K562 (cell line): Measurements from ENCODE around the gene MTG1. TPM values are rescaled to one million over a fixed set of nuclear protein-coding genes. Genes with fewer than 3 reads are reported as not detected.

Source experiments
- CBX2 ChIP-seq: fragments of 200-600 bp; sonication (generic); IDR thresholded peaks from one replicate; pipeline ENCODE4 v1.6.1; 2012; ENCODE audit warnings: mild to moderate bottlenecking, low read length, inconsistent platforms; ENCODE audit not compliant: insufficient read depth, poor library complexity, severe bottlenecking
- CTBP1 ChIP-seq: fragments of 450-650 bp; IDR thresholded peaks from 2 replicates; pipeline ENCODE4 v1.6.1; 2016; ENCODE audit warnings: borderline replicate concordance
- HINFP ChIP-seq: fragments of 450-650 bp; conservative IDR thresholded peaks from 2 replicates; pipeline ENCODE4 v1.6.1; 2016; ENCODE audit warnings: missing genetic modification characterization, low read depth, mild to moderate bottlenecking, control low read depth, missing compliant biosample characterization
- ID3 ChIP-seq, 2 experiments: fragments of 250-450 bp in 1 of 2; fragments of 450-650 bp in 1 of 2; sonication (Bioruptor Pico) in 1 of 2; IDR thresholded peaks; 2 replicates each; pipeline versions ENCODE4 v1.6.1 to v1.8.0; 2016 to 2021; ENCODE audit warnings: mild to moderate bottlenecking in 2 of 2, moderate library complexity in 2 of 2, missing compliant biosample characterization in 1 of 2, missing genetic modification characterization in 1 of 2
- KAT8 ChIP-seq: fragments of 450-650 bp; IDR thresholded peaks from 2 replicates; pipeline ENCODE4 v1.6.1; 2016; ENCODE audit warnings: low read depth, mild to moderate bottlenecking
- NRF1 ChIP-seq, 2 experiments: fragments of 450-650 bp; IDR thresholded peaks in 1 of 2; conservative IDR thresholded peaks in 1 of 2; 2 replicates each; pipeline ENCODE4 v1.6.1; 2014; ENCODE audit warnings: mild to moderate bottlenecking in 2 of 2
- PCBP2 ChIP-seq: fragments of 200-400 bp; formaldehyde crosslinking; IDR thresholded peaks from 2 replicates; pipeline ENCODE4 v1.6.1; 2018; ENCODE audit warnings: low read length, low read depth, mild to moderate bottlenecking, moderate library complexity; ENCODE audit not compliant: poor library complexity, severe bottlenecking
- U2AF1 ChIP-seq: fragments of 200-400 bp; formaldehyde crosslinking; optimal IDR thresholded peaks from 2 replicates; pipeline ENCODE3; 2017; ENCODE audit warnings: mild to moderate bottlenecking, low read depth, low read length, moderate library complexity
- VEZF1 ChIP-seq: fragments of 200-800 bp; sonication (Bioruptor generic); IDR thresholded peaks from 2 replicates; pipeline ENCODE4 v1.6.1; 2017; ENCODE audit warnings: missing genetic modification characterization, missing compliant biosample characterization
- ZBTB7A ChIP-seq: IDR thresholded peaks from 2 replicates; pipeline ENCODE4 v1.6.1; 2011; ENCODE audit warnings: low read depth, mild to moderate bottlenecking, low read length, moderate library complexity, borderline replicate concordance; ENCODE audit not compliant: control insufficient read depth
- ZFP91 ChIP-seq: sonication (generic); formaldehyde crosslinking; IDR thresholded peaks from 2 replicates; pipeline ENCODE4 v1.8.0; 2022; ENCODE audit warnings: mild to moderate bottlenecking, missing genetic modification reagents
- ZNF384 ChIP-seq: IDR thresholded peaks from 2 replicates; pipeline ENCODE4 v1.6.1; 2012; ENCODE audit warnings: low read depth, low read length, improper control_type of control experiment
- polyA plus RNA-seq, 8 experiments: library from polyadenylated mRNA; depleted of rRNA in 4 of 8; stranded (reverse) in 5 of 8; unstranded in 3 of 8; fragments of >200 nt; fragmentation: Nextera tagmentation in 2 of 8; fragmentation: Illumina TruSeq in 1 of 8; extraction: Ambion mirVana in 2 of 8; extraction: Trizol in 1 of 8; gene quantifications; 2 replicates each; pipeline versions ENCODE4 v1.2.1 to v1.2.3, GENCODE V29; 2011 to 2014; ENCODE audit warnings: inconsistent platforms in 1 of 8, missing spikeins in 1 of 8
- total RNA-seq, 7 experiments: library from RNA; depleted of rRNA in 6 of 7; stranded (reverse); fragments of >200 nt in 6 of 7; fragmentation: Illumina TruSeq in 2 of 7; extraction: Trizol in 2 of 7; gene quantifications; 2 replicates each; pipeline versions ENCODE4 v1.2.1 to v1.2.3, GENCODE V29; 2011 to 2021; ENCODE audit warnings: low replicate concordance in 1 of 7
- TF ChIP-seq, protein P1 (sequence below): sonication (generic); formaldehyde crosslinking; IDR thresholded peaks from 2 replicates; pipeline ENCODE4 v1.8.1; 2023; ENCODE audit warnings: mild to moderate bottlenecking, missing genetic modification reagents
- TF ChIP-seq, protein P2 (sequence below): sonication (generic); formaldehyde crosslinking; IDR thresholded peaks from 2 replicates; pipeline ENCODE4 v1.9.0; 2022; ENCODE audit warnings: mild to moderate bottlenecking, missing genetic modification reagents

The MTG1 gene
- total and polyA plus RNA-seq, 9 of the 15 experiments (the other 6 are each of a cell fraction or from before 2014, with no cell fraction given) = 2.8 to 28.2 (median 15.4) TPM

DNA sequence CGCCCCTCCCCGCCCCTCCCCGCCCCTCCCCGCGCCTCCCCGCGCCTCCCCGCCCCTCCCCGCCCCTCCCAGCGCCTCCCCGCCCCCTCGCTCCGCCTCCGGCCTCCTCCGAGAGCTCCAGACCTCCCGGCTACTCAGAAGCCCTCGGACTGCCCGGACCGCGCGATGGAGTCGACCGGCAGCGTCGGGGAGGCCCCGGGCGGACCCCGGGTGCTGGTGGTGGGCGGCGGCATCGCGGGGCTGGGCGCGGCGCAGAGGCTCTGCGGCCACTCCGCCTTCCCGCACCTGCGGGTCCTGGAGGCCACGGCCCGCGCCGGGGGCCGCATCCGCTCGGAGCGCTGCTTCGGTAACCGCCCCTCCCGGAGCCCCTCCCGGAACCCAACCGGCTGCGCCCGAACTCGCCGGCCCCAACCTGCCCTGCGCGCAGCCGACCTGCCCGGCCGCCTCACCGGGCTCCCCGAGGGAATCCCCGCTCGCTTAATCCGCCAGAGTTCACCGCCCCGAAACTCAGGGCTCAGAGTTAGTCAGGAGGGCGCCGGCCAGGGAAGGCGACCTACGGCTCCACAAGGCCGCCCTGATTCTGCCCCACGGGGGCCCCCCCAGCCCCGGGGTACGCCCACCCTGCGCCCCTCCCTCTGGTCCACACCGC, 14.7 kb upstream of the MTG1 start, which contains the start of gene PAOX (continued):
- TF ChIP-seq ID3 (CRISPR knock-in tag; IDR thresholded peaks at IDR 0.05) = no peak
- no peak for TF ChIP-seq ID3 (tag; IDR thresholded peaks at IDR 0.05)
- TF ChIP-seq U2AF1 = no peak
- TF ChIP-seq ZBTB7A = peak; percentile 55; the same call in 1 of the 2 replicates
- TF ChIP-seq, protein P1, sequence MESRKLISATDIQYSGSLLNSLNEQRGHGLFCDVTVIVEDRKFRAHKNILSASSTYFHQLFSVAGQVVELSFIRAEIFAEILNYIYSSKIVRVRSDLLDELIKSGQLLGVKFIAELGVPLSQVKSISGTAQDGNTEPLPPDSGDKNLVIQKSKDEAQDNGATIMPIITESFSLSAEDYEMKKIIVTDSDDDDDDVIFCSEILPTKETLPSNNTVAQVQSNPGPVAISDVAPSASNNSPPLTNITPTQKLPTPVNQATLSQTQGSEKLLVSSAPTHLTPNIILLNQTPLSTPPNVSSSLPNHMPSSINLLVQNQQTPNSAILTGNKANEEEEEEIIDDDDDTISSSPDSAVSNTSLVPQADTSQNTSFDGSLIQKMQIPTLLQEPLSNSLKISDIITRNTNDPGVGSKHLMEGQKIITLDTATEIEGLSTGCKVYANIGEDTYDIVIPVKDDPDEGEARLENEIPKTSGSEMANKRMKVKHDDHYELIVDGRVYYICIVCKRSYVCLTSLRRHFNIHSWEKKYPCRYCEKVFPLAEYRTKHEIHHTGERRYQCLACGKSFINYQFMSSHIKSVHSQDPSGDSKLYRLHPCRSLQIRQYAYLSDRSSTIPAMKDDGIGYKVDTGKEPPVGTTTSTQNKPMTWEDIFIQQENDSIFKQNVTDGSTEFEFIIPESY (CRISPR knock-in tag) = no peak
- peak; percentile 15; the same call in 1 of the 2 replicates for TF ChIP-seq CTBP1
- TF ChIP-seq ZNF384 = no peak
- TF ChIP-seq ZFP91 = no peak
- TF ChIP-seq HINFP (tag) = no peak
- TF ChIP-seq, protein P2, sequence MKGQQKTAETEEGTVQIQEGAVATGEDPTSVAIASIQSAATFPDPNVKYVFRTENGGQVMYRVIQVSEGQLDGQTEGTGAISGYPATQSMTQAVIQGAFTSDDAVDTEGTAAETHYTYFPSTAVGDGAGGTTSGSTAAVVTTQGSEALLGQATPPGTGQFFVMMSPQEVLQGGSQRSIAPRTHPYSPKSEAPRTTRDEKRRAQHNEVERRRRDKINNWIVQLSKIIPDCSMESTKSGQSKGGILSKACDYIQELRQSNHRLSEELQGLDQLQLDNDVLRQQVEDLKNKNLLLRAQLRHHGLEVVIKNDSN (CRISPR knock-in tag) = no peak
- no peak for TF ChIP-seq PCBP2
- TF ChIP-seq VEZF1 (CRISPR knock-in tag) = peak; percentile 88
- TF ChIP-seq NRF1 (conservative IDR thresholded peaks at IDR 0.05 in 1 of 2, IDR thresholded peaks at IDR 0.05 in 1 of 2) = peak; percentile 59 to 64; a peak in 3 of 4 replicates
- TF ChIP-seq CBX2 = no peak
- no peak for TF ChIP-seq KAT8
